ENCODE results near the gene COASY.

- no peak for TF ChIP-seq EZH2phosphoT487 (IDR thresholded peaks at IDR 0.05; ENCODE audit: borderline replicate concordance, low read depth, low read length)
- TF ChIP-seq CTCF (conservative IDR thresholded peaks at IDR 0.05; ENCODE audit: low read length): no peak
These were observed 26.5 kb upstream of the COASY start for GRCh38 chr17:42535155-42536047.
